ENCODE results near the gene SYAP1.
"Not testable (repeated sequence)": the region's sequence is repeated elsewhere in the genome, so short reads cannot be mapped to it uniquely, and the experiment has no call there.

Gene SYAP1

GRCh38 chrX:16726347-16726988 lies 7.1 kb downstream of the SYAP1 start:
- not testable (repeated sequence) for DNase-seq

- DNase-seq: no peak
These were observed 8.2 kb downstream of the SYAP1 start for GRCh38 chrX:16727637-16728036.

GRCh38 chrX:16730450-16730849 lies 11.0 kb downstream of the SYAP1 start:
- DNase-seq: no peak

- DNase-seq: no peak
These were observed 13.6 kb downstream of the SYAP1 start for GRCh38 chrX:16733013-16733412.

- no peak for DNase-seq
These were observed 17.6 kb downstream of the SYAP1 start for GRCh38 chrX:16737024-16737423.

- DNase-seq: no peak
These were observed 20.2 kb downstream of the SYAP1 start for GRCh38 chrX:16739574-16739973.

GRCh38 chrX:16743604-16744325 lies 24.4 kb downstream of the SYAP1 start:
- DNase-seq: no peak

GRCh38 chrX:16745102-16745501 lies 25.7 kb downstream of the SYAP1 start:
- no peak for DNase-seq

- DNase-seq: no peak
These were observed 26.2 kb downstream of the SYAP1 start for GRCh38 chrX:16745659-16746058.

- DNase-seq: no peak
These were observed 29.0 kb downstream of the SYAP1 start for GRCh38 chrX:16748425-16748824.

GRCh38 chrX:16750136-16750535 lies 30.7 kb downstream of the SYAP1 start:
- no peak for DNase-seq

- DNase-seq: no peak
These were observed 34.6 kb downstream of the SYAP1 start for GRCh38 chrX:16754019-16754418.

GRCh38 chrX:16756724-16757123 lies 37.3 kb downstream of the SYAP1 start:
- no peak for DNase-seq

GRCh38 chrX:16761500-16761899 lies 42.1 kb downstream of the SYAP1 start:
- not testable (repeated sequence) for DNase-seq

GRCh38 chrX:16762579-16762978 lies 43.2 kb downstream of the SYAP1 start:
- DNase-seq: no peak

- no peak for DNase-seq
These were observed 46.2 kb downstream of the SYAP1 start for GRCh38 chrX:16765594-16765993.

- DNase-seq: no peak
These were observed 51.6 kb downstream of the SYAP1 start for GRCh38 chrX:16770970-16771482.

GRCh38 chrX:16771483-16772398 lies 52.3 kb downstream of the SYAP1 start:
- no peak for DNase-seq

- no peak for DNase-seq
These were observed 53.0 kb downstream of the SYAP1 start for GRCh38 chrX:16772460-16772859.

- no peak for DNase-seq
These were observed 55.3 kb downstream of the SYAP1 start for GRCh38 chrX:16774746-16775145.

GRCh38 chrX:16778545-16778944 lies 59.1 kb downstream of the SYAP1 start:
- no peak for DNase-seq

- no peak for DNase-seq
These were observed 59.6 kb downstream of the SYAP1 start for GRCh38 chrX:16778993-16779392.

- not testable (repeated sequence) for DNase-seq
These were observed 60.4 kb downstream of the SYAP1 start for GRCh38 chrX:16779815-16780214.
